Measurements from ENCODE around the gene EXT2.

Gene EXT2

GRCh38 chr11:44208976-44209603, 113.6 kb downstream of the EXT2 start:
- no peak for DNase-seq

- DNase-seq, result no peak
Observed at GRCh38 chr11:44212128-44212527, 116.7 kb downstream of the EXT2 start.

- DNase-seq, result no peak
Observed at GRCh38 chr11:44213148-44213547, 117.7 kb downstream of the EXT2 start.

- DNase-seq, result no peak
Observed at GRCh38 chr11:44217432-44217831, 122.0 kb downstream of the EXT2 start.

- DNase-seq, result no peak
Observed at GRCh38 chr11:44219830-44220796, 124.6 kb downstream of the EXT2 start.

- no peak for DNase-seq
Observed at GRCh38 chr11:44221456-44221855, 126.0 kb downstream of the EXT2 start.

GRCh38 chr11:44221992-44222391, 126.5 kb downstream of the EXT2 start:
- no peak for DNase-seq

- no peak for DNase-seq
Observed at GRCh38 chr11:44223238-44223637, 127.8 kb downstream of the EXT2 start.

- no peak for DNase-seq
Observed at GRCh38 chr11:44224867-44225501, 129.5 kb downstream of the EXT2 start.

- no peak for DNase-seq
Observed at GRCh38 chr11:44226490-44226889, 131.0 kb downstream of the EXT2 start.

- DNase-seq, result no peak
Observed at GRCh38 chr11:44226945-44227344, 131.5 kb downstream of the EXT2 start.

GRCh38 chr11:44228379-44228778, 132.9 kb downstream of the EXT2 start:
- DNase-seq, result no peak

GRCh38 chr11:44229098-44229497, 133.6 kb downstream of the EXT2 start:
- no peak for DNase-seq

- DNase-seq, result no peak
Observed at GRCh38 chr11:44229624-44230023, 134.1 kb downstream of the EXT2 start.

GRCh38 chr11:44235765-44236201, 140.3 kb downstream of the EXT2 start:
- no peak for DNase-seq

- no peak for DNase-seq
Observed at GRCh38 chr11:44236296-44236695, 140.8 kb downstream of the EXT2 start.

GRCh38 chr11:44237156-44237555, 141.7 kb downstream of the EXT2 start:
- DNase-seq, result no peak

GRCh38 chr11:44241851-44242250, 146.4 kb downstream of the EXT2 start:
- DNase-seq, result no peak

- DNase-seq, result no peak
Observed at GRCh38 chr11:44243086-44243485, 147.6 kb downstream of the EXT2 start.

- DNase-seq, result no peak
Observed at GRCh38 chr11:44243595-44244343, 148.3 kb downstream of the EXT2 start.

GRCh38 chr11:44244639-44245310, 149.3 kb downstream of the EXT2 start:
- DNase-seq, result no peak

- DNase-seq, result no peak
Observed at GRCh38 chr11:44246726-44247125, 151.2 kb downstream of the EXT2 start.
